Renal pelvis (tissue), 4 donors: Measurements from ENCODE around the gene APBB2. TPM values are rescaled to one million over a fixed set of nuclear protein-coding genes. Genes with fewer than 3 reads are reported as not detected.

Source experiments
- DNase-seq: peaks from one replicate; pipeline ENCODE4 v3.0.0-alpha.2; 2013
- polyA plus RNA-seq, 3 donors: library from polyadenylated mRNA; unstranded; fragments of 120-200 nt; gene quantifications; one replicate each; pipeline ENCODE4 v1.2.1, GENCODE V29; 2013; ENCODE audit not compliant: insufficient read length in 3 of 3

Gene APBB2
- polyA plus RNA-seq, 3 donors, result 43.3 to 59.5 (median 59.4) TPM

GRCh38 chr4:41217374-41217773, 3.0 kb upstream of the APBB2 start:
- no peak for DNase-seq

GRCh38 chr4:41217020-41217333, 2.6 kb upstream of the APBB2 start:
- no peak for DNase-seq

- peak; percentile 71 for DNase-seq
Measured at GRCh38 chr4:41216294-41217019, 2.1 kb upstream of the APBB2 start.

DNA sequence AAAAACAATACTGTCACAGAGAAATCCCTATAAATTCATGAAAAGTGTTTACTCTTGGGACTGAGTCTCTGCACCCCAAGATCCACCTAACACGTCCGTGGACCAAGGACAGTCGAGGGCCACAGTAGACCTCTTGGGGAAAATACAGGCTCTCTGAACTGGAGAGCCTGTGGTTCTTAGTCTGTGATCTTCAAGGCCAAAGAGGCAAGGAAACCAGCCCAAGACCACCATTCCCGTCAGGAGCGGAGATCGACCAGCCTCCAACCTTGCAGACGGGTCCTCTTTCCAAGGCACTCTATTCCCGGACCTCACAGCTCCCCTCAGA, 1.6 kb upstream of the APBB2 start:
- DNase-seq, result no peak

- no peak for DNase-seq
Measured at GRCh38 chr4:41215155-41215554, 813 bp upstream of the APBB2 start.

GRCh38 chr4:41214825-41215146, 444 bp upstream of the APBB2 start:
- DNase-seq, result no peak

DNA sequence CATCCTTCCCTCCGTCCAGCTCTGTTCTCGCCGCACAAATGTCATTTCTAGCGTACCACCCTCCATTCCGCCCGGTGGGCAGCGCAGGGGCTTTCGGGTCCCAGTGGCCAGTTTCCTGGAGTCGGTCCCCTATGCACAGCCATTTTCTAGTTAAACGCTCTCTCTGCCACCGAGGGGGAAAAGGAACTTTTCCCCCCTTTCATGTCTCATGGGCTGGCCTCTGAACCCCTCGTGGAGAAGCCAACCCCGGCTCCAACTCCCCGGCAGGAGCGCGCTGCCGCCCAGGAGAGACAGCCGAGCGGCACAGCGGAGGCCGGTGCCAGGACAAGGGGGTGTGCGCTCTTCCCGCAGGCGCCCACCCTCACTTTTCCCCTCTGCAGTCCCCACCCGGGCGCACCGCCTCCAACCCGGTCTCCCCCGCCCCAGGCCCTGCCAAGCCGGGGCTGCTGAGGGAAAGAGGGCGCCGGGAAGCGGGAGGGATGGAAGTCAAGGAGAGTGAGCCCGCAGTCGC, 662 bp downstream of the APBB2 start:
- no peak for DNase-seq

DNA sequence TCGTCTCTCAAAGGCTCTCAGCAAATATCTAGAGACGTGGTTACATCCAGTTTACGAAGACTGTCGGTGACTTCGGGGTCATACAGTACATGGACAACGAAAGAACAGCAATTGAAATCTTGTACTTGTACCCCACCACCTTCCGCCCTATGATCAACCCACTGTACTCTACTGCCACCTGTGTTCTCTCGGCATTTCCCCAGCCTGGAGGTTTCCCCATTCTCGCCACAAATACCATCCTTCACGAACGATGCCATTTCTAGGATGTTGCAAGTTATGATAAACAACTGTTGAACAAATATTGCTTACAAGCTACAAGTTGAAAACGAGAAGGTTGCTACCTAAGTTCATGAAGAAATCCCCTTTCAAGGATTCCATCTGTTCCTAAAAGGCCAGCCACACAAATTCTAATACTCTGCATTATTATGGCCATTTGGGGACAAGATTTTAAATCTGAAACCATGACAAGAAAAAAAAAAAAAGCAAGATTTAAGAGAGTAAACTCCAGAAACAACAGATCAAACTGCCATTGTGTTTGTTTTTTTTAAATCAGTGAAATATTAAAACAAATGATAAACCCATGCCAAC, 1.6 kb downstream of the APBB2 start:
- DNase-seq, result peak; percentile 41

DNA sequence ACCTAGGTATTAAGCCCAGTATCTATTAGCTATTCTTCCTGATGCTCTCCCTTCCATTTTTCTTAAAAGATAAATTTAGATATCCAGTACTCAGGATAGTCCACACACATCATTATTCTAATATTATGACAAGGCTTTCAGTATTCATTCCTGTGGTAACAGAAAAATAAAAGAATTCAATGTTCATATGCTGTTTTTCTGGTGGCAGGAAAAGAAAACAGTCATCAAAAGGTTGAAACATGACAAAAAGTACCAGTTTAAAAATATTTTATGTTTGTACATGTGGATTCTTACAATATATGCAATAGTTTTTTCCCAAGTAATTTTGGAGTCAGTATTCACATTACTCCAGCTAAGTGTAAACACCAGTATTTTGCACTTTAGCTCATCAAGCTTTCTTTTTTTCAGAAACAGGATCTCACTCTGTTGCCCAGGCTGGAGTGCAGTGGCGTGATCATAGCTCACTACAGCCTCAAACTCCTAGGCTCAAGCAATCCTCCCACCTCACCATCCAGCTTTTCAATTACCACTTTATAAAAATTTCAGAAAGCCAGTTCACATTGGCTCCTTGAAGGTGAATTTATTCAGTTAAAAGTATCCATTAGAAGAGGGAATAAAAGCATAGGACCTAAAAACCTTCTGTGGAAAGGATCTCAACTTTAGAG, 2.3 kb downstream of the APBB2 start:
- no peak for DNase-seq

- no peak for DNase-seq
Measured at GRCh38 chr4:41209901-41210300, 4.4 kb downstream of the APBB2 start.

DNA sequence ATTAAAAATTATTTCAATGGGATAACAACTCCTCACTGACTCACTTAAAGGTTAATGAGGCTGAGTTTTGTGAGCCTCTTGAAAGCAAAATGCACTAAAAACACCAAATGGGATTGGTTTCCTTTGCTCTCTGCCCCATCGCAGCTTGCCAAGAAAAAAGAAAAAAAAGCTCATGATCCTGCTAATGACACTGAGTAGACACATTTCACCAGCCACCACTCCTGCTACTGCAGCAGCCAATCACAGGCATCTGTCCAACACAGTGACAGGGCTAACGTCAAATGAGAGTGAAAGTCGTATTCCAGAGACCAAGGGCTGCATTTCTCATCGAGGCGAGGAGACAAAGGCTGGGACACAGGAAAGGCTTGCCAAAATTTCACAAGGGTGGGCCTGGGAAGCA, 5.2 kb downstream of the APBB2 start:
- DNase-seq, result no peak

DNA sequence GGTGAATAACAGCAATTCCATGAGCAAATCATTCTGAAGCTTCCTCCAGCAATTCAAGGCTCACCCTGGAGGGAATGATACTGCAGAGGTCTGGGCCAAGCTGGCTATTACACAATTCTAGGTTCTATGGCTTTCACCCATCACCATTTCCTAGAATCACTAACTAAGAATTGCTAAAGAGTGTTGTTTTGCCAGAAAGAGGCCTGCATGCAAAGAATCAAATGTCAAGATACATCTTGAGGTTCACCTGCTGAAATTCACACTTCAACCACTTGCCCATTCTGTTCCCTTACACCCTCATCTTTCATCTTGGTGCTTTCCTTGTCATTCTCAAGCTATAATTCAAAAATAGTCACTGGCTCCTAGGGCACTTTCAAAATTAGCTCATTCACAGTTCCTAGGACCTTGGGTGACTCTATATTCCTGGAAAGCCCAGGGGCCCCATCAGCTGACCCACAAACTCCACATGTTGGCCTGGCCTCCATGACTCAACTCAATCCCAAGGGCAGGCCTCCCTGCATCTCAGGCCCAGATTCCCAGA, 7.0 kb downstream of the APBB2 start:
- DNase-seq, result no peak

DNA sequence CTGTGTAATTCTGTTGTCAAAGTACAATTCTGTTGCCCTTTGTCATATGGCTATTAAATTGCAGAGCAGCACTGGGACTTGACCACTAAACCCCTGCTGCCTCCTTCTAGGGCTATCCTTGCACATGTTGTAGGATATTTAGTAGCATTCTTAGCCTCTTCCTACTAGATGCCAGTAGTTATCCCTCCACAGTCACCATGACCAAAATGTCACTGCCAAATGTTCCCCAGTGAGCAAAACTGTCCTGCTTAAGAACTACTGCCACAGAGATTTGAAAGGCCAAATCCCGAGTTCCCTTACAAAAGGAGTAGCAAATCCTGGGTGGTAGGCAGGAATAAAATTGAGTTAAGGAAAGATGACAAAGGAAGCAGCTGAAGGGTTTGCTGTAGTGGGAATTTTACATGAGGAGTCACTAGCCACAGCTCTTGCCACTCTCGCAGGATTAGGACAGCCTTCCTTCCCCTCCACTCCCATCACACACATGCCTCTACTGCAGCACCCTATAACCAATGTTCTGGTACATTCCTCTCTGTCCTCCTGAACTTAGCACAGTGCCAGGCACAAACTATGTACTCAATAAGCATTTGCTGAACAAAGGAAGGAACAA, 8.4 kb downstream of the APBB2 start:
- no peak for DNase-seq

DNA sequence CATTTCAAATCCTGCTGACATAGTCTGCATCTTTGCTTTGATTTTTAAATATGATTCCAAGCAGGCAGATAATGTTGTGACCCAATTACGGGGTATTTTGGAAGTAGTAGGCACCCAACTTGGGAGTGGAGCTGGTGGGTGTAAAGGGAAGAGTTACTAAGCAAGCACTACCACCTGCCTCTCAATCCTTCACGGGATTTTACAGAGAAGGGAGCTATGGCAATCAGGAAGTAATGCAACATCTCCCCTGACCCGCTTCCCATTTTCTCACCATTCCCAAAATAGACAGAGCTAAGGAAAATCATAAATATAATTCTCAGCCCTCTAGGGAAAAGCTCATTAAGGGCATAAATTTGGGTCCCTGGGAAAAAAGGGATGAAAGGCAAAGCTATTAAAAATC, 9.2 kb downstream of the APBB2 start:
- no peak for DNase-seq

GRCh38 chr4:41204400-41204978, 9.9 kb downstream of the APBB2 start:
- no peak for DNase-seq

- DNase-seq, result no peak
Measured at GRCh38 chr4:41203841-41204240, 10.5 kb downstream of the APBB2 start.

- DNase-seq, result no peak
Measured at GRCh38 chr4:41202820-41203568, 11.3 kb downstream of the APBB2 start.

- no peak for DNase-seq
Measured at GRCh38 chr4:41202356-41202755, 12.0 kb downstream of the APBB2 start.

DNA sequence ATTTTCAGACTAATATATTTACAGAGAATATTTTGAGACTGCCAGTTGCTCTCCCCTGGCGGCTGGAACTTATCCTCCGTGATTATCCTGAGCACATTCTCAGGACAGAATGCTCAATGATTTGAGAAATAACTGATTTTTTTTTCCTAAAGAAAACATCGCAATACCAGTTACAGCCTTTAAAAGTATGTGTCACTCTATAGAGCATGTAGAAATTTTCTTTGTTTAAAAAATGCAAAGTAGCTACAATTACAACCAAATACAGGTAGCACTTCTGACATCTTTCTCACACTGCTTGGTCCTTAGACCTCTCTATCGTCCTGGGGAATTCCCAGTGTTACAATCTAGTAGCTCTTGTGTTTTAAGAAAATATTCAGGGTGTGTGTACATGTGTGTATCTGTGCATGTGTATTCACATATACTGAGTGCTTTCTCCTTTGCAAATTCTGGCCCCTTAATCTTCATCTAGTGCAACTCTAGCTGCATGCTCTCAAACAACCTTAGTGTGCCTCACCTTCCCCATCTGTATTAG, 13.8 kb downstream of the APBB2 start:
- DNase-seq, result no peak

- DNase-seq, result no peak
Measured at GRCh38 chr4:41199788-41200187, 14.6 kb downstream of the APBB2 start.

DNA sequence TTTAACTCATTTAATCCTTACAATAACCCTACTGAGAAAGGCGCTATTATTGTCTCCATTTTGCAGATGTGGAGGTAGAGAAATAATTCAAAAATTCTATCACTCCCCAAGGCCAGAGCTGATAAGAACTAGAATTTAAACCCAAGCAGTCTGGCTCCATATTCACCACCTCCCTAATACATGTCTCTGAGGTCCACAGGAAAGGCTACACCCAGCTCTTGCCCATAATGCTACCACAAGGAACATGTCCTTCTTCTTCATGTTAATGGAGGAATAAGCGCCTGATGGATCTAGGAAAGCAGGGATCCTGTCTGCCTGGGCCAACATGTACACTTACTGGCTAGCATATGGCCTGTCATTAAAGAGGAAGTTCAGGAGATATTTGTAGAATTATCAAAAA, 16.3 kb downstream of the APBB2 start:
- DNase-seq, result no peak

DNA sequence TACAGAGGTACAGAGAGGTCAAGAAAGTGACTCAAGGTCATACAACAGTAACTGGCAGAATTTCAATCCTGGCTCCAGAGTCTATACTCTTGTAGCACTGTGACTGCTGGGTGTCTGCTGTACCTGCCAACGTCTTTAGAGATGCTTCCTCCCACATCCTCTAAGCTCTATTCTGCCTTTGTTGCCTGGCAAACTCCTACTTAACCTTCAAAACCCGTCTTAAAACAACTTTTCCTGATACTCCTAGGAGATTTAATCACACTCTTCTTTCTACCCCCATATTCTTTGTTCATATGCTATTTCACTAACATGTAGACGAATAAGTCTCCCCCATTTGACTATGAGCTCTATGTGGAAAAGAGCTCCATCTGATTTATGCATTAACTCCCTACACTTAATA, 16.8 kb downstream of the APBB2 start:
- no peak for DNase-seq
